H1 (cell line): ENCODE measurements around the gene RBM20. TPM values are rescaled to one million over a fixed set of nuclear protein-coding genes. Genes with fewer than 3 reads are reported as not detected.

Experiments
- CTCF ChIA-PET: fragments of 300-600 bp; sonication (Branson Sonifier 250); formaldehyde crosslinking; loops from one replicate; lab custom pipeline; 2021; ENCODE audit not compliant: partially characterized antibody; lab: Charles Lee
- POLR2A ChIA-PET: fragments of 300-600 bp; sonication (Branson Sonifier 250); formaldehyde crosslinking; loops from one replicate; lab custom pipeline; 2021; ENCODE audit warnings: inconsistent platforms; ENCODE audit not compliant: partially characterized antibody; lab: Charles Lee
- DNase-seq, 2 experiments: peaks; one replicate each; pipeline versions ENCODE4 v3.0.0 to v3.0.0-alpha.2; 2010 to 2022; ENCODE audit warnings: low spot score in 2 of 2, low read depth in 1 of 2, mixed read lengths in 1 of 2
- FAIRE-seq: peaks from 2 replicates; lab custom pipeline; 2011; peaks lifted over from hg19 to GRCh38; lab: Jason Lieb, UNC
- H2AFZ ChIP-seq: 2 replicates; pipeline ENCODE4 v1.8.1; 2012; ENCODE audit warnings: low read length, inconsistent platforms
- H2AK5ac ChIP-seq: 2 replicates; pipeline ENCODE4 v1.6.1; 2013; ENCODE audit warnings: low read depth, low read length
- H2BK120ac ChIP-seq: replicated peaks from 2 replicates; pipeline ENCODE3; 2013; ENCODE audit warnings: low read depth, low read length, inconsistent platforms
- H2BK12ac ChIP-seq: 2 replicates; pipeline ENCODE4 v1.6.1; 2013; ENCODE audit warnings: low read depth, low read length
- H2BK15ac ChIP-seq: 2 replicates; pipeline ENCODE4 v1.6.1; 2013; ENCODE audit warnings: low read length
- H2BK20ac ChIP-seq: 2 replicates; pipeline ENCODE4 v1.6.1; 2013; ENCODE audit warnings: low read length
- H2BK5ac ChIP-seq: 2 replicates; pipeline ENCODE4 v1.6.1; 2013; ENCODE audit warnings: low read depth, low read length
- H3K14ac ChIP-seq: 2 replicates; pipeline ENCODE4 v1.6.1; 2013; ENCODE audit warnings: inconsistent platforms; ENCODE audit not compliant: insufficient read length
- H3K18ac ChIP-seq: 2 replicates; pipeline ENCODE4 v1.6.1; 2013; ENCODE audit warnings: low read length; ENCODE audit errors: extremely low read depth
- H3K23ac ChIP-seq: 2 replicates; pipeline ENCODE4 v1.6.1; 2013; ENCODE audit warnings: inconsistent platforms; ENCODE audit not compliant: insufficient read length
- H3K23me2 ChIP-seq: 2 replicates; pipeline ENCODE4 v1.6.1; 2013; ENCODE audit warnings: low read depth, low read length
- H3K27ac ChIP-seq: 2 replicates; pipeline ENCODE4 v1.6.1; 2011; ENCODE audit warnings: low read depth, low read length, inconsistent platforms
- H3K27me3 ChIP-seq, 4 experiments: replicated peaks in 1 of 4; 1 replicate in 1 of 4; 2 replicates in 3 of 4; pipeline versions ENCODE4 v1.6.1 to v1.8.1; 2011 to 2013; ENCODE audit warnings: low read length in 3 of 4, mild to moderate bottlenecking in 3 of 4, inconsistent platforms in 2 of 4, mixed read lengths in 2 of 4, moderate library complexity in 1 of 4; ENCODE audit not compliant: control insufficient read depth in 3 of 4, insufficient read depth in 3 of 4; ENCODE audit errors: extremely low read depth in 1 of 4
- H3K36me3 ChIP-seq, 4 experiments: 2 replicates each; pipeline versions ENCODE4 v1.6.1 to v1.8.1; 2011 to 2013; ENCODE audit warnings: mild to moderate bottlenecking in 4 of 4, low read length in 3 of 4, moderate library complexity in 2 of 4, control low read depth in 1 of 4, inconsistent platforms in 1 of 4; ENCODE audit not compliant: insufficient read depth in 4 of 4, control insufficient read depth in 2 of 4
- H3K4ac ChIP-seq: replicated peaks from 2 replicates; pipeline ENCODE3; 2013; ENCODE audit warnings: low read length, low read depth, mixed read lengths, inconsistent platforms; ENCODE audit not compliant: insufficient read length
- H3K4me1 ChIP-seq, 4 experiments: replicated peaks in 1 of 4; 1 replicate in 1 of 4; 2 replicates in 3 of 4; pipeline versions ENCODE4 v1.6.1 to v1.8.1; 2011 to 2013; ENCODE audit warnings: low read length in 3 of 4, inconsistent platforms in 2 of 4, mixed read lengths in 1 of 4; ENCODE audit not compliant: insufficient read depth in 4 of 4, control insufficient read depth in 3 of 4
- H3K4me2 ChIP-seq, 2 experiments: 2 replicates each; pipeline versions ENCODE4 v1.6.1 to v1.8.1; 2011 to 2013; ENCODE audit warnings: low read depth in 2 of 2, low read length in 2 of 2, control low read depth in 1 of 2, inconsistent platforms in 1 of 2, mild to moderate bottlenecking in 1 of 2; ENCODE audit not compliant: insufficient read depth in 1 of 2
- H3K4me3 ChIP-seq, 4 experiments: fragments of 200-600, 300-600 bp in 1 of 4; sonication (generic), shearing (Covaris generic), sonication (Bioruptor Twin) in 1 of 4; 2 replicates each; pipeline versions ENCODE4 v1.5.1 to v1.8.1; 2011 to 2016; ENCODE audit warnings: low read length in 4 of 4, low read depth in 3 of 4, control low read depth in 2 of 4, inconsistent platforms in 2 of 4, mild to moderate bottlenecking in 2 of 4, mixed read lengths in 1 of 4, moderate library complexity in 1 of 4; ENCODE audit not compliant: insufficient read depth in 2 of 4; ENCODE audit errors: extremely low read depth in 1 of 4
- H3K56ac ChIP-seq: replicated peaks from 2 replicates; pipeline ENCODE3; 2013; ENCODE audit warnings: low read depth, mild to moderate bottlenecking, mixed read lengths, low read length, inconsistent platforms; ENCODE audit not compliant: insufficient read length
- H3K79me1 ChIP-seq: 2 replicates; pipeline ENCODE4 v1.6.1; 2013; ENCODE audit warnings: low read depth, low read length, control low read depth
- H3K79me2 ChIP-seq, 2 experiments: 2 replicates each; pipeline versions ENCODE4 v1.6.1 to v1.8.1; 2012 to 2013; ENCODE audit warnings: low read length in 2 of 2, mild to moderate bottlenecking in 2 of 2, inconsistent platforms in 1 of 2; ENCODE audit not compliant: insufficient read depth in 2 of 2, control insufficient read depth in 1 of 2
- H3K9ac ChIP-seq, 4 experiments: replicated peaks in 1 of 4; 1 replicate in 1 of 4; 2 replicates in 3 of 4; pipeline versions ENCODE4 v1.6.1 to v1.8.1; 2011 to 2013; ENCODE audit warnings: low read depth in 3 of 4, low read length in 3 of 4, control low read depth in 2 of 4, mild to moderate bottlenecking in 2 of 4, moderate library complexity in 2 of 4, inconsistent platforms in 1 of 4; ENCODE audit errors: extremely low read depth in 1 of 4
- H3K9me3 ChIP-seq, 2 experiments: 2 replicates each; pipeline versions ENCODE4 v1.6.1 to v1.8.1; 2012 to 2013; ENCODE audit warnings: mild to moderate bottlenecking in 2 of 2, moderate library complexity in 2 of 2, control low read depth in 1 of 2, inconsistent platforms in 1 of 2, low read depth in 1 of 2, low read length in 1 of 2, mixed read lengths in 1 of 2; ENCODE audit not compliant: insufficient read depth in 2 of 2
- H4K20me1 ChIP-seq, 2 experiments: replicated peaks in 1 of 2; 2 replicates each; pipeline versions ENCODE3 to v1.8.1; 2011 to 2013; ENCODE audit warnings: inconsistent platforms in 2 of 2, low read length in 2 of 2, mild to moderate bottlenecking in 1 of 2; ENCODE audit not compliant: insufficient read depth in 2 of 2, control insufficient read depth in 1 of 2
- H4K5ac ChIP-seq: 2 replicates; pipeline ENCODE4 v1.6.1; 2013; ENCODE audit warnings: low read length, low read depth, mixed read lengths, inconsistent platforms; ENCODE audit not compliant: insufficient read length
- H4K8ac ChIP-seq: 2 replicates; pipeline ENCODE4 v1.8.0; 2013; ENCODE audit warnings: mild to moderate bottlenecking, moderate library complexity, low read length, inconsistent platforms; ENCODE audit not compliant: insufficient read depth; ENCODE audit errors: extremely low read depth
- H4K91ac ChIP-seq: replicated peaks from 2 replicates; pipeline ENCODE3; 2013; ENCODE audit warnings: low read length, mixed read lengths, inconsistent platforms; ENCODE audit not compliant: insufficient read length
- ASH2L ChIP-seq: fragments of 200-600, 300-600 bp; sonication (generic); IDR thresholded peaks from one replicate; pipeline ENCODE4 v1.7.1; 2017; ENCODE audit warnings: low read length
- ATF3 ChIP-seq: IDR thresholded peaks from 2 replicates; pipeline ENCODE4 v1.6.1; 2011; ENCODE audit warnings: low read depth, mild to moderate bottlenecking, low read length; ENCODE audit not compliant: insufficient read depth
- CEBPB ChIP-seq: IDR thresholded peaks from 2 replicates; pipeline ENCODE4 v1.6.1; 2012; ENCODE audit warnings: low read depth, low read length
- EZH2 ChIP-seq: fragments of 200-600 bp; sonication (generic); IDR thresholded peaks from 2 replicates; pipeline ENCODE4 v1.7.1; 2012; ENCODE audit warnings: low read depth, mild to moderate bottlenecking, moderate library complexity, low read length, inconsistent platforms; ENCODE audit not compliant: severe bottlenecking
- GABPA ChIP-seq: IDR thresholded peaks from 2 replicates; pipeline ENCODE4 v1.6.1; 2011; ENCODE audit warnings: mild to moderate bottlenecking, low read length, moderate library complexity, borderline replicate concordance; ENCODE audit not compliant: insufficient read depth
- NANOG ChIP-seq: IDR thresholded peaks from 2 replicates; pipeline ENCODE4 v1.6.1; 2011; ENCODE audit warnings: low read length, low read depth, mild to moderate bottlenecking, inconsistent platforms; ENCODE audit not compliant: insufficient read depth, poor library complexity, severe bottlenecking
- PHF8 ChIP-seq: fragments of 200-600 bp; sonication (generic); conservative IDR thresholded peaks from 2 replicates; pipeline ENCODE4 v1.7.1; 2012; ENCODE audit warnings: low read depth, mild to moderate bottlenecking, inconsistent platforms, low read length, moderate library complexity
- SAP30 ChIP-seq: fragments of 300-600 bp; sonication (generic); IDR thresholded peaks from 2 replicates; pipeline ENCODE4 v1.7.1; 2012; ENCODE audit warnings: low read length, moderate library complexity, mild to moderate bottlenecking, inconsistent platforms; ENCODE audit not compliant: insufficient read depth, insufficient replicate concordance
- SUZ12 ChIP-seq: fragments of 200-600 bp; sonication (generic); IDR thresholded peaks from 2 replicates; pipeline ENCODE4 v1.6.1; 2012; ENCODE audit warnings: mild to moderate bottlenecking, inconsistent platforms, low read length, moderate library complexity, mixed read lengths
- WGBS, 2 experiments: shearing (Covaris generic) in 1 of 2; methylation state at CpG; one replicate each; pipeline versions ENCODE4 v1.1.6 to v1.1.7; 2013 to 2015; ENCODE audit warnings: low lambda C conversion rate in 2 of 2, mixed read lengths in 2 of 2, inconsistent platforms in 1 of 2, low coverage in 1 of 2, missing lambda C conversion rate in 1 of 2; ENCODE audit not compliant: insufficient replicate concordance in 2 of 2, insufficient coverage in 1 of 2, insufficient read length in 1 of 2; ENCODE audit errors: extremely low coverage in 1 of 2, missing lambda C conversion rate in 1 of 2; 5-methylcytosine and 5-hydroxymethylcytosine counted together
- polyA plus RNA-seq, 7 experiments: library from polyadenylated mRNA; depleted of rRNA in 3 of 7; stranded (reverse) in 5 of 7; unstranded in 2 of 7; fragments of >200 nt in 5 of 7; fragments of 200-250 nt in 2 of 7; gene quantifications; 1 replicate in 5 of 7; 2 replicates in 1 of 7; 4 replicates in 1 of 7; pipeline versions ENCODE4 v1.2.1 to v1.2.3, GENCODE V29; 2011 to 2013; ENCODE audit warnings: missing spikeins in 2 of 7, mixed read lengths in 2 of 7
- total RNA-seq: library from RNA; stranded (reverse); fragmentation: NEBNext Ultra II Directional; extraction: Animal tissue kit (Norgen Biotek cat#: 25700); gene quantifications from 2 replicates; pipeline ENCODE4 v1.2.1, GENCODE V29; 2021
- TF ChIP-seq, protein P1 (sequence below), 3 experiments: IDR thresholded peaks; 1 replicate in 2 of 3; 2 replicates in 1 of 3; pipeline versions ENCODE4 v1.5.1 to v1.6.1; 2011; ENCODE audit warnings: low read length in 3 of 3, mild to moderate bottlenecking in 3 of 3, inconsistent platforms in 2 of 3, low read depth in 1 of 3, moderate library complexity in 1 of 3; ENCODE audit not compliant: insufficient read depth in 1 of 3; ENCODE audit errors: control extremely low read depth in 1 of 3

RBM20 gene
- total and polyA plus RNA-seq, 2 of the 8 experiments (the other 6 are each of a cell fraction or from before 2014, with no cell fraction given) = 0.05 to 0.63 TPM

GRCh38 chr10:110817614-110818013 lies 173.5 kb downstream of the RBM20 start:
- no peaks in the 10 kb centered on the region for H3K79me2 ChIP-seq
- no peaks in the 10 kb centered on the region for H3K36me3 ChIP-seq
- no peak overlapping the region for H3K27ac ChIP-seq
- H4K20me1 ChIP-seq = no peaks in the 10 kb centered on the region
- H3K23me2 ChIP-seq = no peaks in the 10 kb centered on the region; the same call in 1 of the 2 replicates
- H2BK15ac ChIP-seq = no peak overlapping the region
- no peak overlapping the region for H2AK5ac ChIP-seq
- no peak overlapping the region for H2BK5ac ChIP-seq
- no peak overlapping the region for H3K23ac ChIP-seq
- H3K9ac ChIP-seq = no peak overlapping the region
- CTCF ChIA-PET = interaction anchor here (1.3 to 3.1 kb wide), 2 partner anchors 14 to 71 kb away, joined by 3 to 17 read pairs; no protein-coding TSS in a partner anchor
- no peak overlapping the region for H4K8ac ChIP-seq
- H2BK12ac ChIP-seq = no peak overlapping the region
- no peak overlapping the region for H2BK120ac ChIP-seq
- H3K56ac ChIP-seq = no peak overlapping the region
- POLR2A ChIA-PET = no interaction called here
- no peak for FAIRE-seq
- no peaks in the 10 kb centered on the region for H3K79me1 ChIP-seq
- H2BK20ac ChIP-seq = no peak overlapping the region
- no peak overlapping the region for H2AFZ ChIP-seq
- H3K4me3 ChIP-seq = no peak overlapping the region
- no peaks in the 10 kb centered on the region for H3K9me3 ChIP-seq
- peaks cover 2 to 7% (median 6%) of the 10 kb centered on the region in 4 experiments; a peak in 4 of 7 replicates for H3K4me1 ChIP-seq
- H3K18ac ChIP-seq = no peak overlapping the region; the same call in 1 of the 2 replicates
- H4K91ac ChIP-seq = no peak overlapping the region
- H3K27me3 ChIP-seq = no peaks in the 10 kb centered on the region
- DNase-seq = no peak
- no peak overlapping the region for H3K14ac ChIP-seq
- no peak overlapping the region for H3K4ac ChIP-seq
- no peak overlapping the region for H4K5ac ChIP-seq
- WGBS, 2 experiments = 92% methylated on average over 4 of the region's 4 CpGs; no CpG with 5 or more reads in 1 of the 2 experiments
- H3K4me2 ChIP-seq = no peak overlapping the region
- TF ChIP-seq, protein P1, sequence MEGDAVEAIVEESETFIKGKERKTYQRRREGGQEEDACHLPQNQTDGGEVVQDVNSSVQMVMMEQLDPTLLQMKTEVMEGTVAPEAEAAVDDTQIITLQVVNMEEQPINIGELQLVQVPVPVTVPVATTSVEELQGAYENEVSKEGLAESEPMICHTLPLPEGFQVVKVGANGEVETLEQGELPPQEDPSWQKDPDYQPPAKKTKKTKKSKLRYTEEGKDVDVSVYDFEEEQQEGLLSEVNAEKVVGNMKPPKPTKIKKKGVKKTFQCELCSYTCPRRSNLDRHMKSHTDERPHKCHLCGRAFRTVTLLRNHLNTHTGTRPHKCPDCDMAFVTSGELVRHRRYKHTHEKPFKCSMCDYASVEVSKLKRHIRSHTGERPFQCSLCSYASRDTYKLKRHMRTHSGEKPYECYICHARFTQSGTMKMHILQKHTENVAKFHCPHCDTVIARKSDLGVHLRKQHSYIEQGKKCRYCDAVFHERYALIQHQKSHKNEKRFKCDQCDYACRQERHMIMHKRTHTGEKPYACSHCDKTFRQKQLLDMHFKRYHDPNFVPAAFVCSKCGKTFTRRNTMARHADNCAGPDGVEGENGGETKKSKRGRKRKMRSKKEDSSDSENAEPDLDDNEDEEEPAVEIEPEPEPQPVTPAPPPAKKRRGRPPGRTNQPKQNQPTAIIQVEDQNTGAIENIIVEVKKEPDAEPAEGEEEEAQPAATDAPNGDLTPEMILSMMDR (IDR thresholded peaks at IDR 0.05; ENCODE audit: control extremely low read depth in 1 of 3, insufficient read depth in 1 of 3, low read depth in 1 of 3, low read length in 3 of 3) = no peak
- no peak for TF ChIP-seq SUZ12
- no peak for TF ChIP-seq GABPA
- no peak for TF ChIP-seq PHF8
- TF ChIP-seq SAP30 = no peak
- no peak for TF ChIP-seq ASH2L
- no peak for TF ChIP-seq ATF3
- no peak for TF ChIP-seq EZH2
- TF ChIP-seq NANOG = no peak
- no peak for TF ChIP-seq CEBPB
